ENCODE results near the gene IBA57. TPM values are rescaled to one million over a fixed set of nuclear protein-coding genes. Genes with fewer than 3 reads are reported as not detected.

Gene IBA57
- polyA plus RNA-seq, 2 of the 4 experiments (the other 2 are of a cell fraction): 1.5 to 2.2 TPM

- TF ChIP-seq EP300 (IDR thresholded peaks at IDR 0.05): no peak
- TF ChIP-seq ZFP36 (IDR thresholded peaks at IDR 0.05; ENCODE audit: borderline replicate concordance, partially characterized antibody): no peak
Measured at GRCh38 chr1:228143480-228144192, 22.0 kb upstream of the IBA57 start (continued).

- WGBS (ENCODE audit: missing lambda C conversion rate): 83% methylated on average over 14 of the region's 16 CpGs
- FAIRE-seq (no peak), DNase-seq (ENCODE audit: low read depth in 1 of 2, low spot score in 1 of 2) (no peak), ATAC-seq (no peak)
- H3K4me1 ChIP-seq: peaks cover 19% of the 10 kb centered on the region
- no peak overlapping the region for H3K27ac ChIP-seq
- POLR2A ChIA-PET: interaction anchor here (3.0 kb wide), 1 partner anchor 21 kb away, joined by 12 read pairs; the partner anchor contains the start of gene IBA57
- CTCF ChIA-PET: interaction anchor here (1.0 kb wide), 1 partner anchor 12 kb away, joined by 3 read pairs; no protein-coding TSS in a partner anchor
- no peak overlapping the region for H3K4me3 ChIP-seq
- H3K9me3 ChIP-seq: no peaks in the 10 kb centered on the region
- TF ChIP-seq NPAS2 (CRISPR knock-in tag; IDR thresholded peaks at IDR 0.05; ENCODE audit: borderline replicate concordance) (no peak), HES2 (IDR thresholded peaks at IDR 0.05) (no peak), JUNB (IDR thresholded peaks at IDR 0.05) (no peak), MAZ (IDR thresholded peaks at IDR 0.05; ENCODE audit: borderline replicate concordance, low read depth, low read length) (no peak), USF2 (IDR thresholded peaks at IDR 0.05) (no peak), HOXA7 (CRISPR knock-in tag; IDR thresholded peaks at IDR 0.05) (no peak), HDAC2 (IDR thresholded peaks at IDR 0.05) (no peak), RCOR1 (IDR thresholded peaks at IDR 0.05; ENCODE audit: low read depth, low read length) (no peak), CTCF (IDR thresholded peaks at IDR 0.05) (no peak), RNF2 (IDR thresholded peaks at IDR 0.05; ENCODE audit: borderline replicate concordance, low read depth) (no peak), BCL3 (IDR thresholded peaks at IDR 0.05) (no peak), CEBPB (IDR thresholded peaks at IDR 0.05) (no peak)
- H3K4me2 ChIP-seq: no peak overlapping the region
Measured at GRCh38 chr1:228144193-228144992, 21.2 kb upstream of the IBA57 start.

GRCh38 chr1:228144993-228145343 lies 20.6 kb upstream of the IBA57 start:
- FAIRE-seq (no peak), DNase-seq (ENCODE audit: low read depth in 1 of 2, low spot score in 1 of 2) (no peak), ATAC-seq (no peak)
- ChIA-PET CTCF (interaction anchor here (1.0 kb wide), 1 partner anchor 12 kb away, joined by 3 read pairs; no protein-coding TSS in a partner anchor), POLR2A (interaction anchor here (3.0 kb wide), 1 partner anchor 21 kb away, joined by 12 read pairs; the partner anchor contains the start of gene IBA57)
- H3K4me2 ChIP-seq: no peak overlapping the region
- TF ChIP-seq ZFP36 (IDR thresholded peaks at IDR 0.05; ENCODE audit: borderline replicate concordance, partially characterized antibody) (no peak), JUN (IDR thresholded peaks at IDR 0.05) (no peak), HOXB13 (CRISPR knock-in tag; IDR thresholded peaks at IDR 0.05; ENCODE audit: low read depth) (no peak), FOSB (CRISPR knock-in tag; IDR thresholded peaks at IDR 0.05) (no peak), MYC (IDR thresholded peaks at IDR 0.05; ENCODE audit: borderline replicate concordance, low read length) (no peak), ELK1 (IDR thresholded peaks at IDR 0.05; ENCODE audit: low read depth, low read length) (no peak), TFCP2L1 (CRISPR knock-in tag; IDR thresholded peaks at IDR 0.05) (no peak), FOSL2 (IDR thresholded peaks at IDR 0.05) (no peak), FOSL2 (CRISPR knock-in tag; IDR thresholded peaks at IDR 0.05) (no peak), PHF8 (IDR thresholded peaks at IDR 0.05; ENCODE audit: borderline replicate concordance, low read depth) (no peak), SMC3 (IDR thresholded peaks at IDR 0.05) (no peak), EP300 (IDR thresholded peaks at IDR 0.05) (no peak), ZC3H11A (IDR thresholded peaks at IDR 0.05) (no peak), CBX8 (IDR thresholded peaks at IDR 0.05) (no peak)
- H3K4me1 ChIP-seq: peaks cover 19% of the 10 kb centered on the region
- H3K9me3 ChIP-seq: no peaks in the 10 kb centered on the region
- no peak overlapping the region for H3K27ac ChIP-seq
- 91% methylated on average over 6 of the region's 8 CpGs for WGBS (ENCODE audit: missing lambda C conversion rate)
- no peak overlapping the region for H3K4me3 ChIP-seq

All from A549 (cell line).